ENCODE results near the gene MTX1.
A peak's percentile ranks its signal among the peaks of the same experiment; 100 is the strongest.
"Not testable (repeated sequence)": the region's sequence is repeated elsewhere in the genome, so short reads cannot be mapped to it uniquely, and the experiment has no call there.

Gene MTX1

GRCh38 chr1:155202731-155203515, 5.6 kb upstream of the MTX1 start:
- no peaks in the 10 kb centered on the region for H3K9me3 ChIP-seq (ENCODE audit: control insufficient read depth, insufficient read depth, low read depth, low read length)
- H3K4me1 ChIP-seq (ENCODE audit: control insufficient read depth, insufficient read depth, low read length): peaks cover 8% of the 10 kb centered on the region
- H3K27ac ChIP-seq (ENCODE audit: low read depth, low read length): no peak overlapping the region
- no peak overlapping the region for H3K9ac ChIP-seq (ENCODE audit: low read length)
- no peak overlapping the region for H3K4me3 ChIP-seq (ENCODE audit: low read depth, low read length)
- H3K27me3 ChIP-seq (ENCODE audit: control insufficient read depth, insufficient read depth, low read length): no peaks in the 10 kb centered on the region
- peaks cover 63% of the 10 kb centered on the region for H3K36me3 ChIP-seq (ENCODE audit: control insufficient read depth, insufficient read depth, low read length)

- Histone ChIP-seq H3K9ac (ENCODE audit: low read length) (no peak overlapping the region), H3K27me3 (ENCODE audit: control insufficient read depth, insufficient read depth, low read length) (no peaks in the 10 kb centered on the region), H3K36me3 (ENCODE audit: control insufficient read depth, insufficient read depth, low read length) (peaks cover 46% of the 10 kb centered on the region), H3K27ac (ENCODE audit: low read depth, low read length) (no peak overlapping the region), H3K9me3 (ENCODE audit: control insufficient read depth, insufficient read depth, low read depth, low read length) (no peaks in the 10 kb centered on the region), H3K4me1 (ENCODE audit: control insufficient read depth, insufficient read depth, low read length) (peaks cover 15% of the 10 kb centered on the region), H3K4me3 (ENCODE audit: low read depth, low read length) (no peak overlapping the region)
These were observed 3.5 kb upstream of the MTX1 start for GRCh38 chr1:155205035-155205434.

GRCh38 chr1:155205969-155206593, 2.4 kb upstream of the MTX1 start:
- H3K27ac ChIP-seq (ENCODE audit: low read depth, low read length): no peak overlapping the region
- H3K9ac ChIP-seq (ENCODE audit: low read length): no peak overlapping the region
- H3K4me1 ChIP-seq (ENCODE audit: control insufficient read depth, insufficient read depth, low read length): peaks cover 15% of the 10 kb centered on the region

GRCh38 chr1:155206891-155207805, 1.3 kb upstream of the MTX1 start:
- Histone ChIP-seq H3K9ac (ENCODE audit: low read length) (peak overlapping the region; percentile 79), H3K9me3 (ENCODE audit: control insufficient read depth, insufficient read depth, low read depth, low read length) (no peaks in the 10 kb centered on the region), H3K4me3 (ENCODE audit: low read depth, low read length) (peak overlapping the region; percentile 85), H3K4me1 (ENCODE audit: control insufficient read depth, insufficient read depth, low read length) (peaks cover 15% of the 10 kb centered on the region), H3K36me3 (ENCODE audit: control insufficient read depth, insufficient read depth, low read length) (peaks cover 32% of the 10 kb centered on the region), H3K27me3 (ENCODE audit: control insufficient read depth, insufficient read depth, low read length) (no peaks in the 10 kb centered on the region), H3K27ac (ENCODE audit: low read depth, low read length) (no peak overlapping the region; the same call in 1 of the 2 replicates)

More at GRCh38 chr1:155205969-155206593, 2.4 kb upstream of the MTX1 start:
- no peak overlapping the region for H3K4me3 ChIP-seq (ENCODE audit: low read depth, low read length)
- peaks cover 40% of the 10 kb centered on the region for H3K36me3 ChIP-seq (ENCODE audit: control insufficient read depth, insufficient read depth, low read length)
- no peaks in the 10 kb centered on the region for H3K9me3 ChIP-seq (ENCODE audit: control insufficient read depth, insufficient read depth, low read depth, low read length)
- no peaks in the 10 kb centered on the region for H3K27me3 ChIP-seq (ENCODE audit: control insufficient read depth, insufficient read depth, low read length)

GRCh38 chr1:155207806-155208540, 522 bp upstream of the MTX1 start, which contains the start of gene THBS3:
TSS of gene THBS3 (minus strand) at chr1:155207897. CDS start at chr1:155207876, 21 bp downstream.
- peaks cover 25% of the 10 kb centered on the region for H3K36me3 ChIP-seq (ENCODE audit: control insufficient read depth, insufficient read depth, low read length)
- peaks cover 15% of the 10 kb centered on the region for H3K4me1 ChIP-seq (ENCODE audit: control insufficient read depth, insufficient read depth, low read length)
- H3K9ac ChIP-seq (ENCODE audit: low read length): peak within 1 kb of the TSS; percentile 91
- no peaks in the 10 kb centered on the region for H3K9me3 ChIP-seq (ENCODE audit: control insufficient read depth, insufficient read depth, low read depth, low read length)
- peak within 1 kb of the TSS; percentile 85 for H3K4me3 ChIP-seq (ENCODE audit: low read depth, low read length)
- H3K27me3 ChIP-seq (ENCODE audit: control insufficient read depth, insufficient read depth, low read length): no peaks in the 10 kb centered on the region
- peak within 1 kb of the TSS; percentile 98 for H3K27ac ChIP-seq (ENCODE audit: low read depth, low read length)

- peak overlapping the region; percentile 91 for H3K9ac ChIP-seq (ENCODE audit: low read length)
- peaks cover 15% of the 10 kb centered on the region for H3K4me1 ChIP-seq (ENCODE audit: control insufficient read depth, insufficient read depth, low read length)
- no peaks in the 10 kb centered on the region for H3K27me3 ChIP-seq (ENCODE audit: control insufficient read depth, insufficient read depth, low read length)
- no peaks in the 10 kb centered on the region for H3K9me3 ChIP-seq (ENCODE audit: control insufficient read depth, insufficient read depth, low read depth, low read length)
- H3K4me3 ChIP-seq (ENCODE audit: low read depth, low read length): peak overlapping the region; percentile 85
- peaks cover 17% of the 10 kb centered on the region for H3K36me3 ChIP-seq (ENCODE audit: control insufficient read depth, insufficient read depth, low read length)
- peak overlapping the region; percentile 98; the same call in 1 of the 2 replicates for H3K27ac ChIP-seq (ENCODE audit: low read depth, low read length)
These were observed 822 bp downstream of the MTX1 start for GRCh38 chr1:155209312-155209721.

- H3K36me3 ChIP-seq (ENCODE audit: control insufficient read depth, insufficient read depth, low read length): peaks cover 11% of the 10 kb centered on the region
- H3K9ac ChIP-seq (ENCODE audit: low read length): no peak overlapping the region
- H3K9me3 ChIP-seq (ENCODE audit: control insufficient read depth, insufficient read depth, low read depth, low read length): no peaks in the 10 kb centered on the region
- no peak overlapping the region for H3K27ac ChIP-seq (ENCODE audit: low read depth, low read length)
- H3K27me3 ChIP-seq (ENCODE audit: control insufficient read depth, insufficient read depth, low read length): no peaks in the 10 kb centered on the region
- H3K4me3 ChIP-seq (ENCODE audit: low read depth, low read length): no peak overlapping the region
- H3K4me1 ChIP-seq (ENCODE audit: control insufficient read depth, insufficient read depth, low read length): peaks cover 15% of the 10 kb centered on the region
These were observed 2.0 kb downstream of the MTX1 start for GRCh38 chr1:155210314-155211104.

- not testable (repeated sequence) for H3K9ac ChIP-seq (ENCODE audit: low read length); H3K27me3 ChIP-seq (ENCODE audit: control insufficient read depth, insufficient read depth, low read length); H3K4me3 ChIP-seq (ENCODE audit: low read depth, low read length); H3K27ac ChIP-seq (ENCODE audit: low read depth, low read length); H3K9me3 ChIP-seq (ENCODE audit: control insufficient read depth, insufficient read depth, low read depth, low read length)
- H3K4me1 ChIP-seq (ENCODE audit: control insufficient read depth, insufficient read depth, low read length): peaks cover 15% of the 10 kb centered on the region
- peaks cover 15% of the 10 kb centered on the region for H3K36me3 ChIP-seq (ENCODE audit: control insufficient read depth, insufficient read depth, low read length)
These were observed 3.0 kb downstream of the MTX1 start for GRCh38 chr1:155211381-155212050.

- Histone ChIP-seq H3K36me3 (ENCODE audit: control insufficient read depth, insufficient read depth, low read length) (peaks cover 17% of the 10 kb centered on the region), H3K4me1 (ENCODE audit: control insufficient read depth, insufficient read depth, low read length) (peaks cover 13% of the 10 kb centered on the region)
- not testable (repeated sequence) for H3K27ac ChIP-seq (ENCODE audit: low read depth, low read length); H3K27me3 ChIP-seq (ENCODE audit: control insufficient read depth, insufficient read depth, low read length); H3K4me3 ChIP-seq (ENCODE audit: low read depth, low read length); H3K9ac ChIP-seq (ENCODE audit: low read length); H3K9me3 ChIP-seq (ENCODE audit: control insufficient read depth, insufficient read depth, low read depth, low read length)
These were observed 3.6 kb downstream of the MTX1 start for GRCh38 chr1:155212051-155212440.

All from HUES6 (cell line).